Measurements from ENCODE around the gene LGALS8.

LGALS8 gene

GRCh38 chr1:236536540-236536939 lies 12.8 kb downstream of the LGALS8 start:
- H3K27ac Mint-ChIP-seq: no peak overlapping the region
- no peak for DNase-seq (ENCODE audit: low spot score)
- no peak overlapping the region for H3K4me3 Mint-ChIP-seq
- no peaks in the 10 kb centered on the region for H3K27me3 Mint-ChIP-seq (ENCODE audit: low read depth)
- peaks cover 60% of the 10 kb centered on the region for H3K36me3 Mint-ChIP-seq (ENCODE audit: low read depth)
- peaks cover 22% of the 10 kb centered on the region for H3K4me1 Mint-ChIP-seq (ENCODE audit: low read depth)
- no peaks in the 10 kb centered on the region for H3K9me3 Mint-ChIP-seq

- H3K36me3 Mint-ChIP-seq (ENCODE audit: low read depth): peaks cover 75% of the 10 kb centered on the region
- H3K27ac Mint-ChIP-seq: no peak overlapping the region
- no peaks in the 10 kb centered on the region for H3K27me3 Mint-ChIP-seq (ENCODE audit: low read depth)
- no peak for DNase-seq (ENCODE audit: low spot score)
- H3K4me1 Mint-ChIP-seq (ENCODE audit: low read depth): peaks cover 11% of the 10 kb centered on the region
- no peaks in the 10 kb centered on the region for H3K9me3 Mint-ChIP-seq
- H3K4me3 Mint-ChIP-seq: no peak overlapping the region
Observed at GRCh38 chr1:236540813-236541465, 17.2 kb downstream of the LGALS8 start.

- peaks cover 11% of the 10 kb centered on the region for H3K4me1 Mint-ChIP-seq (ENCODE audit: low read depth)
- H3K36me3 Mint-ChIP-seq (ENCODE audit: low read depth): peaks cover 73% of the 10 kb centered on the region
- no peak for DNase-seq (ENCODE audit: low spot score)
- H3K4me3 Mint-ChIP-seq: no peak overlapping the region
- no peaks in the 10 kb centered on the region for H3K9me3 Mint-ChIP-seq
- H3K27me3 Mint-ChIP-seq (ENCODE audit: low read depth): no peaks in the 10 kb centered on the region
- H3K27ac Mint-ChIP-seq: no peak overlapping the region
Observed at GRCh38 chr1:236541710-236542109, 17.9 kb downstream of the LGALS8 start.

GRCh38 chr1:236543065-236543669 lies 19.4 kb downstream of the LGALS8 start:
- Mint-ChIP-seq H3K36me3 (ENCODE audit: low read depth) (peaks cover 82% of the 10 kb centered on the region), H3K4me3 (no peak overlapping the region), H3K27ac (no peak overlapping the region), H3K27me3 (ENCODE audit: low read depth) (no peaks in the 10 kb centered on the region), H3K9me3 (no peaks in the 10 kb centered on the region), H3K4me1 (ENCODE audit: low read depth) (peaks cover 11% of the 10 kb centered on the region)
- no peak for DNase-seq (ENCODE audit: low spot score)

GRCh38 chr1:236545621-236546169 lies 21.9 kb downstream of the LGALS8 start:
- no peak for DNase-seq (ENCODE audit: low spot score)
- H3K27me3 Mint-ChIP-seq (ENCODE audit: low read depth): no peaks in the 10 kb centered on the region
- H3K9me3 Mint-ChIP-seq: no peaks in the 10 kb centered on the region
- H3K36me3 Mint-ChIP-seq (ENCODE audit: low read depth): peaks cover 77% of the 10 kb centered on the region
- H3K4me1 Mint-ChIP-seq (ENCODE audit: low read depth): peaks cover 11% of the 10 kb centered on the region
- H3K4me3 Mint-ChIP-seq: peak overlapping the region; percentile 22
- H3K27ac Mint-ChIP-seq: peak overlapping the region; percentile 74

GRCh38 chr1:236548452-236548851 lies 24.7 kb downstream of the LGALS8 start:
- Mint-ChIP-seq H3K4me3 (no peak overlapping the region), H3K4me1 (ENCODE audit: low read depth) (peaks cover 24% of the 10 kb centered on the region), H3K36me3 (ENCODE audit: low read depth) (peaks cover 77% of the 10 kb centered on the region), H3K27me3 (ENCODE audit: low read depth) (no peaks in the 10 kb centered on the region), H3K27ac (no peak overlapping the region), H3K9me3 (no peaks in the 10 kb centered on the region)
- no peak for DNase-seq (ENCODE audit: low spot score)

- Mint-ChIP-seq H3K27ac (peak overlapping the region; percentile 67), H3K4me1 (ENCODE audit: low read depth) (peaks cover 16% of the 10 kb centered on the region), H3K4me3 (peak overlapping the region; percentile 7), H3K36me3 (ENCODE audit: low read depth) (peaks cover 76% of the 10 kb centered on the region), H3K27me3 (ENCODE audit: low read depth) (no peaks in the 10 kb centered on the region), H3K9me3 (no peaks in the 10 kb centered on the region)
- DNase-seq (ENCODE audit: low spot score): no peak
Observed at GRCh38 chr1:236550961-236551851, 27.4 kb downstream of the LGALS8 start.

- no peaks in the 10 kb centered on the region for H3K27me3 Mint-ChIP-seq (ENCODE audit: low read depth)
- H3K4me3 Mint-ChIP-seq: no peak overlapping the region
- no peak for DNase-seq (ENCODE audit: low spot score)
- H3K4me1 Mint-ChIP-seq (ENCODE audit: low read depth): peaks cover 13% of the 10 kb centered on the region
- no peak overlapping the region for H3K27ac Mint-ChIP-seq
- H3K36me3 Mint-ChIP-seq (ENCODE audit: low read depth): peaks cover 77% of the 10 kb centered on the region
- no peaks in the 10 kb centered on the region for H3K9me3 Mint-ChIP-seq
Observed at GRCh38 chr1:236552096-236552495, 28.3 kb downstream of the LGALS8 start.

- Mint-ChIP-seq H3K27ac (no peak overlapping the region), H3K36me3 (ENCODE audit: low read depth) (peaks cover 74% of the 10 kb centered on the region), H3K4me3 (no peak overlapping the region), H3K9me3 (no peaks in the 10 kb centered on the region), H3K4me1 (ENCODE audit: low read depth) (peaks cover 13% of the 10 kb centered on the region), H3K27me3 (ENCODE audit: low read depth) (no peaks in the 10 kb centered on the region)
- DNase-seq (ENCODE audit: low spot score): no peak
Observed at GRCh38 chr1:236552901-236553300, 29.1 kb downstream of the LGALS8 start.

- Mint-ChIP-seq H3K36me3 (ENCODE audit: low read depth) (peaks cover 74% of the 10 kb centered on the region), H3K4me1 (ENCODE audit: low read depth) (peaks cover 13% of the 10 kb centered on the region), H3K27me3 (ENCODE audit: low read depth) (no peaks in the 10 kb centered on the region), H3K9me3 (no peaks in the 10 kb centered on the region), H3K4me3 (no peak overlapping the region), H3K27ac (no peak overlapping the region)
- no peak for DNase-seq (ENCODE audit: low spot score)
Observed at GRCh38 chr1:236553370-236553769, 29.6 kb downstream of the LGALS8 start.

GRCh38 chr1:236556606-236557005 lies 32.8 kb downstream of the LGALS8 start:
- H3K27me3 Mint-ChIP-seq (ENCODE audit: low read depth): no peaks in the 10 kb centered on the region
- H3K9me3 Mint-ChIP-seq: no peaks in the 10 kb centered on the region
- peaks cover 6% of the 10 kb centered on the region for H3K4me1 Mint-ChIP-seq (ENCODE audit: low read depth)
- no peak for DNase-seq (ENCODE audit: low spot score)
- H3K4me3 Mint-ChIP-seq: no peak overlapping the region
- no peak overlapping the region for H3K27ac Mint-ChIP-seq
- peaks cover 66% of the 10 kb centered on the region for H3K36me3 Mint-ChIP-seq (ENCODE audit: low read depth)

GRCh38 chr1:236558081-236558480 lies 34.3 kb downstream of the LGALS8 start:
- H3K4me3 Mint-ChIP-seq: no peak overlapping the region
- H3K27me3 Mint-ChIP-seq (ENCODE audit: low read depth): no peaks in the 10 kb centered on the region
- DNase-seq (ENCODE audit: low spot score): no peak
- H3K4me1 Mint-ChIP-seq (ENCODE audit: low read depth): peaks cover 1% of the 10 kb centered on the region
- no peaks in the 10 kb centered on the region for H3K9me3 Mint-ChIP-seq
- H3K27ac Mint-ChIP-seq: no peak overlapping the region
- H3K36me3 Mint-ChIP-seq (ENCODE audit: low read depth): peaks cover 62% of the 10 kb centered on the region

GRCh38 chr1:236558846-236559245 lies 35.1 kb downstream of the LGALS8 start:
- Mint-ChIP-seq H3K27ac (no peak overlapping the region), H3K36me3 (ENCODE audit: low read depth) (peaks cover 62% of the 10 kb centered on the region)

More at GRCh38 chr1:236558846-236559245, 35.1 kb downstream of the LGALS8 start:
- no peak for DNase-seq (ENCODE audit: low spot score)
- no peaks in the 10 kb centered on the region for H3K27me3 Mint-ChIP-seq (ENCODE audit: low read depth)
- H3K4me1 Mint-ChIP-seq (ENCODE audit: low read depth): peaks cover 1% of the 10 kb centered on the region
- no peaks in the 10 kb centered on the region for H3K9me3 Mint-ChIP-seq
- H3K4me3 Mint-ChIP-seq: no peak overlapping the region
